Mammary epithelial cell (primary cell): ENCODE data around the gene UGT1A4.

Experiments used
- EZH2 ChIP-seq: IDR thresholded peaks from 2 replicates; pipeline ENCODE4 v1.6.1; 2012; ENCODE audit warnings: low read length, inconsistent platforms, borderline replicate concordance
- TF ChIP-seq, protein P1 (sequence below), 2 donors: IDR thresholded peaks in 1 of 2; conservative IDR thresholded peaks in 1 of 2; 2 replicates each; pipeline ENCODE4 v1.5.1; 2011 to 2012; ENCODE audit warnings: inconsistent platforms in 2 of 2, low read length in 2 of 2, mild to moderate bottlenecking in 2 of 2, control low read depth in 1 of 2, low read depth in 1 of 2; ENCODE audit not compliant: insufficient read depth in 1 of 2; ENCODE audit errors: extremely low read depth in 1 of 2

DNA sequence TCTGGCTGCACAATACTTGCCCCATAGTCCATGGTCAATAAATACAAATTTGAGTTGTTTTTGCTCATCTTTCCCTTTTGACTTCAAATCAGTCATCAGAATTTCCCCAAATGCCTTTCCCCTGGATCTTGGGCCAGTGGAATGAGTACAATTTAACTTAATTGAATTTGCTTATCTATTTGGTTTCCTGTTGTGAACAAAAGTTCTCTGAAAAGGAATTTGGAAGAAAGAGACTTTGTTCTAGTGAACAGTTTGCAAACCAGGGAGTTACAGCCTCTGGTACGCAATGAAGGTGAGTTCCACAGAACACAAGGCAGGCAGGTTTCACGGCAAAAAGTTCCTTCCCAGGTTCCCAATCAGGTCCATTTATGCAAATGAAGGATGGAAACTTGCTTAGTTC is 40.3 kb downstream of the UGT1A4 start:
- no peak for TF ChIP-seq EZH2
- TF ChIP-seq, protein P1, sequence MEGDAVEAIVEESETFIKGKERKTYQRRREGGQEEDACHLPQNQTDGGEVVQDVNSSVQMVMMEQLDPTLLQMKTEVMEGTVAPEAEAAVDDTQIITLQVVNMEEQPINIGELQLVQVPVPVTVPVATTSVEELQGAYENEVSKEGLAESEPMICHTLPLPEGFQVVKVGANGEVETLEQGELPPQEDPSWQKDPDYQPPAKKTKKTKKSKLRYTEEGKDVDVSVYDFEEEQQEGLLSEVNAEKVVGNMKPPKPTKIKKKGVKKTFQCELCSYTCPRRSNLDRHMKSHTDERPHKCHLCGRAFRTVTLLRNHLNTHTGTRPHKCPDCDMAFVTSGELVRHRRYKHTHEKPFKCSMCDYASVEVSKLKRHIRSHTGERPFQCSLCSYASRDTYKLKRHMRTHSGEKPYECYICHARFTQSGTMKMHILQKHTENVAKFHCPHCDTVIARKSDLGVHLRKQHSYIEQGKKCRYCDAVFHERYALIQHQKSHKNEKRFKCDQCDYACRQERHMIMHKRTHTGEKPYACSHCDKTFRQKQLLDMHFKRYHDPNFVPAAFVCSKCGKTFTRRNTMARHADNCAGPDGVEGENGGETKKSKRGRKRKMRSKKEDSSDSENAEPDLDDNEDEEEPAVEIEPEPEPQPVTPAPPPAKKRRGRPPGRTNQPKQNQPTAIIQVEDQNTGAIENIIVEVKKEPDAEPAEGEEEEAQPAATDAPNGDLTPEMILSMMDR (conservative IDR thresholded peaks at IDR 0.05 in 1 of 2, IDR thresholded peaks at IDR 0.05 in 1 of 2; ENCODE audit: extremely low read depth in 1 of 2, insufficient read depth in 1 of 2, low read depth in 1 of 2, low read length in 2 of 2) = no peak
